Transverse colon (tissue), 4 donors: Measurements from ENCODE around the gene CBLL1. TPM values are rescaled to one million over a fixed set of nuclear protein-coding genes. Genes with fewer than 3 reads are reported as not detected.
A peak's percentile ranks its signal among the peaks of the same experiment; 100 is the strongest.

Experiments used
- DNase-seq: peaks from one replicate; pipeline ENCODE4 v3.0.0-alpha.2; 2019
- H3K27ac ChIP-seq, 4 donors: fragments of 200-600 bp; sonication (generic); 2 replicates each; pipeline ENCODE4 v1.5.1; 2016 to 2018; ENCODE audit warnings: inconsistent platforms in 4 of 4
- H3K27me3 ChIP-seq: fragments of 200-600 bp; sonication (generic); 2 replicates; pipeline ENCODE4 v1.5.1; 2017; ENCODE audit warnings: inconsistent platforms
- H3K36me3 ChIP-seq, 4 donors: fragments of 200-600 bp; sonication (generic); 2 replicates each; pipeline ENCODE4 v1.5.1; 2017 to 2019; ENCODE audit warnings: inconsistent platforms in 4 of 4
- H3K4me1 ChIP-seq, 4 donors: fragments of 200-600 bp; sonication (generic); 2 replicates each; pipeline ENCODE4 v1.5.1; 2017 to 2020; ENCODE audit warnings: inconsistent platforms in 4 of 4
- H3K4me3 ChIP-seq, 4 donors: fragments of 200-600 bp; sonication (generic); 1 replicate in 1 of 4; 2 replicates in 3 of 4; pipeline versions ENCODE4 v1.5.1 to v1.6.1; 2017 to 2019; ENCODE audit warnings: inconsistent platforms in 4 of 4
- H3K9me3 ChIP-seq, 2 donors: fragments of 200-600 bp; sonication (generic); 2 replicates each; pipeline ENCODE4 v1.5.1; 2017 to 2019; ENCODE audit warnings: inconsistent platforms in 2 of 2
- EP300 ChIP-seq: sonication (generic); formaldehyde crosslinking; IDR thresholded peaks from one replicate; pipeline ENCODE4 v1.6.1; 2017; ENCODE audit warnings: antibody characterized with exemption, low read depth
- POLR2A ChIP-seq: fragments of 450-650 bp; IDR thresholded peaks from one replicate; pipeline ENCODE4 v1.6.1; 2016; ENCODE audit warnings: antibody characterized with exemption, mild to moderate bottlenecking, moderate library complexity
- POLR2AphosphoS5 ChIP-seq, 3 donors: sonication (generic); formaldehyde crosslinking; IDR thresholded peaks; one replicate each; pipeline ENCODE4 v1.6.1; 2016; ENCODE audit warnings: antibody characterized with exemption in 3 of 3
- WGBS, 2 donors: methylation state at CpG; one replicate each; pipeline ENCODE4 v1.1.5; 2018; ENCODE audit warnings: low coverage in 1 of 2; 5-methylcytosine and 5-hydroxymethylcytosine counted together
- in situ Hi-C, 4 donors: fragments of 200-750 bp; cut with MboI; loops; one replicate each; pipeline versions ENCODE4 v1.15.0 to v1.15.1; 2017; ENCODE audit warnings: low sequenced_read_pairs in 3 of 4, low pct_ligation_motif_present in 1 of 4, low pct_unique_long_range_greater_than_20kb in 1 of 4
- intact Hi-C: fragments of 100-400 bp; cut with DNase I; formaldehyde crosslinking; loops from one replicate; pipeline ENCODE4 v1.15.1; 2023; ENCODE audit warnings: low total_unique reads
- total RNA-seq, 4 donors: library from RNA; depleted of rRNA; stranded (reverse); fragments of >200 nt; gene quantifications; one replicate each; pipeline ENCODE4 v1.1.0, GENCODE V29; 2016
- TF ChIP-seq, protein P1 (sequence below), 5 experiments: fragments of 200-600 bp in 3 of 5; fragments of 450-650 bp in 2 of 5; sonication (generic) in 3 of 5; IDR thresholded peaks; 1 replicate in 2 of 5; 2 replicates in 3 of 5; pipeline ENCODE4 v1.5.1; 2016 to 2017; ENCODE audit warnings: antibody characterized with exemption in 5 of 5, inconsistent platforms in 3 of 5, mild to moderate bottlenecking in 2 of 5, moderate library complexity in 1 of 5

The CBLL1 gene
- total RNA-seq, 4 donors from 2014 or later, result 30.6 to 53.9 (median 38.8) TPM

DNA sequence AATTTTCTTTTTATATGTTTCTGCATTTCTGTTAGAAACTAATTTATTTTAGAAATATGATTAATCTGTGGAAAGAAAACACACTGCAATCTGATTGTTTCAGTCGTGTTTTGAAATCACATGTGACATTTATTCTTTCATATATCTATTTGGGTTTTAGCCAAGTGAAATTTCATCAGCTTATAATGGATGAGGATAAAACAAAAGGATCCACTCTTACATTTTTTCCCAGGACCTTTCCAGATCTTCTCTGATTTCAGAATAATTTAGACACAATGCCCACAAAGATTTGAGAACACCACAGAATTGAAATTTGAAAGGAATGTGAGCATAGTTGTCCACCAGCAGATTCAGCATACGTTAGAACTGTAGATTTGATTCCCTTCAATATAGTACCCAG lies 29.1 kb downstream of the CBLL1 start:
- in situ Hi-C loops, result no loop called here

GRCh38 chr7:107777702-107778101 lies 33.8 kb downstream of the CBLL1 start:
- TF ChIP-seq POLR2AphosphoS5 (IDR thresholded peaks at IDR 0.05), result peak in 2 of 3 donors; percentile 71 to 78
- TF ChIP-seq, protein P1, sequence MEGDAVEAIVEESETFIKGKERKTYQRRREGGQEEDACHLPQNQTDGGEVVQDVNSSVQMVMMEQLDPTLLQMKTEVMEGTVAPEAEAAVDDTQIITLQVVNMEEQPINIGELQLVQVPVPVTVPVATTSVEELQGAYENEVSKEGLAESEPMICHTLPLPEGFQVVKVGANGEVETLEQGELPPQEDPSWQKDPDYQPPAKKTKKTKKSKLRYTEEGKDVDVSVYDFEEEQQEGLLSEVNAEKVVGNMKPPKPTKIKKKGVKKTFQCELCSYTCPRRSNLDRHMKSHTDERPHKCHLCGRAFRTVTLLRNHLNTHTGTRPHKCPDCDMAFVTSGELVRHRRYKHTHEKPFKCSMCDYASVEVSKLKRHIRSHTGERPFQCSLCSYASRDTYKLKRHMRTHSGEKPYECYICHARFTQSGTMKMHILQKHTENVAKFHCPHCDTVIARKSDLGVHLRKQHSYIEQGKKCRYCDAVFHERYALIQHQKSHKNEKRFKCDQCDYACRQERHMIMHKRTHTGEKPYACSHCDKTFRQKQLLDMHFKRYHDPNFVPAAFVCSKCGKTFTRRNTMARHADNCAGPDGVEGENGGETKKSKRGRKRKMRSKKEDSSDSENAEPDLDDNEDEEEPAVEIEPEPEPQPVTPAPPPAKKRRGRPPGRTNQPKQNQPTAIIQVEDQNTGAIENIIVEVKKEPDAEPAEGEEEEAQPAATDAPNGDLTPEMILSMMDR (IDR thresholded peaks at IDR 0.05), result peak in 4 of 5 experiments; percentile 17 to 51 (median 34)
- peak; percentile 2 for TF ChIP-seq POLR2A
- TF ChIP-seq EP300, result no peak
- Histone ChIP-seq H3K4me3 (no peak overlapping the region), H3K27ac (peak overlapping the region; percentile 40 to 78 (median 60)), H3K4me1 (peaks cover 0 to 23% (median 16%) of the 10 kb centered on the region in 4 donors), H3K9me3 (no peaks in the 10 kb centered on the region), H3K27me3 (no peaks in the 10 kb centered on the region), H3K36me3 (peaks cover 0 to 6% (median 0%) of the 10 kb centered on the region in 4 donors)
- peak; percentile 41 for DNase-seq
- 39% methylated on average over 2 to 3 of the region's 3 CpGs for WGBS, 2 donors
- in situ Hi-C loops, result no loop called here
- intact Hi-C loops, result no loop called here

More for the DNA sequence above, 29.1 kb downstream of the CBLL1 start:
- Histone ChIP-seq H3K9me3 (no peaks in the 10 kb centered on the region), H3K27me3 (no peaks in the 10 kb centered on the region), H3K36me3 (peaks cover 0 to 6% (median 0%) of the 10 kb centered on the region in 4 donors), H3K27ac (no peak overlapping the region), H3K4me3 (no peak overlapping the region), H3K4me1 (peaks cover 0 to 3% (median 1%) of the 10 kb centered on the region in 4 donors)
- no peak for TF ChIP-seq EP300
- no peak for TF ChIP-seq POLR2A
- TF ChIP-seq POLR2AphosphoS5 (IDR thresholded peaks at IDR 0.05), result peak in 1 of 3 donors; percentile 25
- TF ChIP-seq, protein P1 (IDR thresholded peaks at IDR 0.05), result no peak
- intact Hi-C loops, result no loop called here
- no peak for DNase-seq
- WGBS, 2 donors, result 51 to 59% methylated on average over 2 of the region's 2 CpGs

DNA sequence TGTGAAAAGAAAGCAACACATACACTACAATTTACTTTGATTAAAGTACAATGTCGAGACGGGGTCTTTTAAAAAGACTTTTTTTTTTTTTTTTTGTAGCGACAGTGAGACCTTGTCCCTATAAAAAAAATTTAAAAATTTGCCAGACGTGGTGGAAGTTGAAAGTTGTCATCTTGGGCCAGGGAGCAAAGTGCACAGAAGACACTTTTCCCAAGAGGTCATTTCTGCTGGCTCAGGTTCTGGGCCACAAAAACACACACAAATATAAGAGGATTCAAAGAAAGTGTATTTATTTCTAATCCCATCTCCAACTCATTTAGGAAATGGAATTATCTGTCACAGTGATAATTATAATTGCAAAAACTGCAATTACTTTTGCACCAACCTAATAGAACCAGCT lies 34.3 kb downstream of the CBLL1 start:
- H3K36me3 ChIP-seq, result peaks cover 0 to 6% (median 0%) of the 10 kb centered on the region in 4 donors
- no peak overlapping the region for H3K4me3 ChIP-seq
- intact Hi-C loops (no loop called here), in situ Hi-C loops (no loop called here)
- no peaks in the 10 kb centered on the region for H3K9me3 ChIP-seq
- no peak for TF ChIP-seq POLR2A
- TF ChIP-seq POLR2AphosphoS5 (IDR thresholded peaks at IDR 0.05), result no peak
- TF ChIP-seq EP300, result no peak
- TF ChIP-seq, protein P1 (IDR thresholded peaks at IDR 0.05), result no peak
- H3K27me3 ChIP-seq, result no peaks in the 10 kb centered on the region
- H3K27ac ChIP-seq, result peak overlapping the region; percentile 40 to 78 (median 60)
- peaks cover 0 to 23% (median 16%) of the 10 kb centered on the region in 4 donors for H3K4me1 ChIP-seq
- 73 to 75% methylated on average over 4 of the region's 4 CpGs for WGBS, 2 donors
- no peak for DNase-seq

DNA sequence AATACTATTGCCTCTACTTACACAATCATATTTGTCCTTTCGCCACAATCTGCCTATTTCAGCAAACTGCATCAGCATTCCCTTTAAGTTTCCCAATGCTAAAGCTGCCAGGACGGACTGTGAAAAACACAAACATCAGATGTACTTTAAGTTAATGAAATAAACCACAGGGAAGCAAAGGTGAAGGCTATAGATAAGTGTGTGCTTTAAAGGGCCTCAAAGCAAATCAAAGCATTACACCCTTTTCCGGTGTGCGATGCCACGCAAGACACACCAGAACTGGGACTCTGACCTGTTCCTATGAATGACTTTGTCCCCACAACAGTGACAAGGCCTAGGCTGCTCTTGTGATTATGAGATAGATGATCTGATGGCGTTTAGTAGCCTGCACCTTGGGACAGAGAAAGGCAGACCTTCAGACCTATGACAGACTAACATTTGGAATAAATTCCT lies 35.7 kb downstream of the CBLL1 start:
- intact Hi-C loops (no loop called here), in situ Hi-C loops (loop anchor here in 2 of 4 donors (10.0 kb wide), 1 partner anchor 95 kb away; no protein-coding TSS in a partner anchor)
- peak overlapping the region; percentile 40 to 78 (median 58) for H3K27ac ChIP-seq
- no peaks in the 10 kb centered on the region for H3K27me3 ChIP-seq
- TF ChIP-seq POLR2AphosphoS5 (IDR thresholded peaks at IDR 0.05), result peak in 2 of 3 donors; percentile 60 to 67
- TF ChIP-seq EP300, result no peak
- no peaks in the 10 kb centered on the region for H3K9me3 ChIP-seq
- H3K4me3 ChIP-seq, result no peak overlapping the region
- peaks cover 0 to 6% (median 0%) of the 10 kb centered on the region in 4 donors for H3K36me3 ChIP-seq
- peaks cover 2 to 24% (median 19%) of the 10 kb centered on the region in 4 donors for H3K4me1 ChIP-seq
- WGBS, 2 donors, result 63 to 79% methylated on average over 4 to 6 of the region's 6 CpGs
- peak; percentile 47 for DNase-seq
